OCI-M2 (cell line): Measurements from ENCODE around the gene MTERF1.

Experiments used
- DNase-seq: peaks from one replicate; lab custom pipeline; 2025; ENCODE audit not compliant: unreplicated experiment; lab: John Stamatoyannopoulos, UW

MTERF1 gene

GRCh38 chr7:91835826-91836368, 44.6 kb downstream of the MTERF1 start:
- no peak for DNase-seq

DNA sequence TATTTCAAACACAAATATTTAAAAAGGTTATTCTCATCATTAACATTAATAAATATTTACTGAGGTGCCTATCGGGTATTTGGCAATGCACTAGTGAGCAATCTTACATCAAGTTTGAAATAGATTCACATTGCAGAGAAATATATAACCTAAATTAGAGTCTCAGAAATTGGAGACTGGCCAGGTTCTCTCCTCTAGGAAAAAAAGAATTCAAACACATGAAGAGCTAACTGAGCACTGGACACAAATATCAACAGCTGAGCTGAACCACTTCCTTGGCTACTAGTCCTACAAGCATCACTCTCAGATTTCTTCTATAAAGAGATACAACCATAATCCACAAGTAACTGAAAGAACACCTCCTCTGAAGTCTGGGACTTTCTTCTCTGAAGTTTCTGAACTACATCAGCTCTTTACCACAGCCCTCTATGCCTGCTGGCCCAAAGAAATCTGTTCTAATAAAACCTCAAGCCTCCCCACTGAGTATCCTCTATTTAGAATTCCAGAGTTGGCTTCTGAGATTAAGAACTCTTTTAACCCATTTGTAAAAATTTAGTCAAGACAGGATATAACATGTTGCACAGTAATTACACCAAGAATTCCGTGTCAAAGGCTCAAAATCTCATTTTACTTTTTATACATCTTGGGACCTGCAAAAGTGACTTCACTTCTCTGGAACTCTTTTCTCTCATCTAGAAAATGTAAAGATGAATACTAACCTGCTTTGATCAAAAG, 45.2 kb downstream of the MTERF1 start:
- no peak for DNase-seq

- DNase-seq = no peak
These were observed 47.9 kb downstream of the MTERF1 start for GRCh38 chr7:91832493-91833045.

DNA sequence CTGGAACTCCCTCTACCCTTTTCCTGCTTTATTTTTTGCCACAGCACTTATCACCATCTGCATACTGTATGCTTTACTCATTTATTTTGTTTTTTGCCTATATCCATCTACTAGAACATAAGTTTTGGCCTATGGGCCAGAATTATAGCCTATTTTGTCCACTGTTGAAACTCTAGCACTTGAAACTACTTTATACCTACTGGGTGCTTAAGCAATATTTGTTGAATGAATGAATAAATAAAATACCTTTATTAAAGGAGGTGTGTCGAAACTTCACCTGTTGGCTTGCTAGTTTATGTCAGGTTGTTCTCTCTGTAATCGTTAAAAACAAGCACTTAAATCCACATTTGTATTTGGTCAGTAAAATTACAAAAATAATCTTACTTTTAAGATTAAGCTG, 53.3 kb downstream of the MTERF1 start:
- no peak for DNase-seq

DNA sequence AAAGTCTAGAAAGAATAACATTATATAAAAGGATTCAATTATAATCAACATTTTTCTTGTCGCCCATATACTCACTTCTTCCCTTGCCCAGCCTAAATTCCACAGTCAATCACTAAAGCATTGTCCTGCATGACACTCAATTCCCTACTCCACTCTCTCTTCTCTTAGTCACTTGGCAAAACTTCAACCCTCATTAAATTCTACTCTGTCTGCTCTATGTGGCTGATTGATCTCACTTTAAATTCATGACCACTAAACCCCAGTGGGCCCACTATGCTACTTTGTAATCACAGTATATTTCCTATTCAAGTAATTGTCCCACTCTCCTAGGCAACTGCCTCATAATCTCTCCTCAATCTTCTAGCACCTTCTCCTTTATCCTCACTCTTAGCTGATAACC, 54.1 kb downstream of the MTERF1 start:
- DNase-seq = no peak

GRCh38 chr7:91824201-91824600, 56.3 kb downstream of the MTERF1 start:
- no peak for DNase-seq
